A204.1 (cell line): ENCODE results near the gene CTU1.

Experiments used
- FAIRE-seq: peaks from 2 replicates; lab custom pipeline; 2012; peaks lifted over from hg19 to GRCh38; lab: Jason Lieb, UNC

Gene CTU1

GRCh38 chr19:51102991-51103390, 5.2 kb downstream of the CTU1 start:
- no peak for FAIRE-seq

- no peak for FAIRE-seq
Measured at GRCh38 chr19:51101171-51101865, 6.9 kb downstream of the CTU1 start.

- no peak for FAIRE-seq
Measured at GRCh38 chr19:51100601-51101000, 7.6 kb downstream of the CTU1 start.

- FAIRE-seq: no peak
Measured at GRCh38 chr19:51099047-51099382, 9.2 kb downstream of the CTU1 start.

- FAIRE-seq: no peak
Measured at GRCh38 chr19:51098365-51099046, 9.7 kb downstream of the CTU1 start.

GRCh38 chr19:51097796-51098195, 10.4 kb downstream of the CTU1 start:
- FAIRE-seq: no peak

GRCh38 chr19:51097166-51097738, 11.0 kb downstream of the CTU1 start:
- no peak for FAIRE-seq

- FAIRE-seq: no peak
Measured at GRCh38 chr19:51096473-51097165, 11.6 kb downstream of the CTU1 start.

- FAIRE-seq: no peak
Measured at GRCh38 chr19:51094696-51095279, 13.4 kb downstream of the CTU1 start.

- no peak for FAIRE-seq
Measured at GRCh38 chr19:51093510-51094345, 14.5 kb downstream of the CTU1 start.

GRCh38 chr19:51093101-51093500, 15.1 kb downstream of the CTU1 start:
- FAIRE-seq: no peak

- no peak for FAIRE-seq
Measured at GRCh38 chr19:51091895-51092873, 16.0 kb downstream of the CTU1 start.

- no peak for FAIRE-seq
Measured at GRCh38 chr19:51091126-51091525, 17.1 kb downstream of the CTU1 start.

GRCh38 chr19:51090471-51090870, 17.7 kb downstream of the CTU1 start:
- no peak for FAIRE-seq

- FAIRE-seq: no peak
Measured at GRCh38 chr19:51089786-51090185, 18.4 kb downstream of the CTU1 start.

- FAIRE-seq: no peak
Measured at GRCh38 chr19:51086153-51086850, 21.9 kb downstream of the CTU1 start.

- no peak for FAIRE-seq
Measured at GRCh38 chr19:51084505-51084904, 23.7 kb downstream of the CTU1 start.

- FAIRE-seq: no peak
Measured at GRCh38 chr19:51083783-51084182, 24.4 kb downstream of the CTU1 start.

GRCh38 chr19:51083181-51083580, 25.0 kb downstream of the CTU1 start:
- FAIRE-seq: no peak

GRCh38 chr19:51082611-51083010, 25.6 kb downstream of the CTU1 start, which contains the start of gene KLK14:
TSS of gene KLK14 (minus strand) at chr19:51082887. CDS start at chr19:51082614, 273 bp downstream.
- FAIRE-seq: no peak
